ENCODE results near the gene DST.

DST gene

GRCh38 chr6:56507517-56507916 lies 135.2 kb downstream of the DST start:
- Histone ChIP-seq H4K20me1 (ENCODE audit: insufficient read depth, low read length) (no peaks in the 10 kb centered on the region), H3F3A (ENCODE audit: insufficient read depth, low read length) (no peaks in the 10 kb centered on the region), H3K9me2 (replicated peaks; ENCODE audit: insufficient read depth, low read length) (no peaks in the 10 kb centered on the region), H3K9me3 (replicated peaks; ENCODE audit: insufficient read depth, low read length) (no peaks in the 10 kb centered on the region), H3K27ac (ENCODE audit: low read length) (no peak overlapping the region), H3K79me2 (ENCODE audit: low read length) (no peaks in the 10 kb centered on the region), H3K9ac (ENCODE audit: low read length) (no peak overlapping the region), H3K4me3 (ENCODE audit: low read length) (no peak overlapping the region), H2AFZ (ENCODE audit: low read length) (no peak overlapping the region), H3K4me2 (ENCODE audit: low read depth, low read length) (no peak overlapping the region), H3K36me3 (replicated peaks; ENCODE audit: insufficient read depth, low read length) (0 out of 2 replicates have a peak, but pooled peaks cover 6% of the 10 kb centered on the region), H3K27me3 (replicated peaks; ENCODE audit: insufficient read depth, low read length) (no peaks in the 10 kb centered on the region), H3K4me1 (ENCODE audit: low read length) (no peaks in the 10 kb centered on the region)
- DNase-seq: no peak
- TF ChIP-seq CTCF (IDR thresholded peaks at IDR 0.05; ENCODE audit: low read length): no peak
- no peak for TF ChIP-seq EZH2 (optimal IDR thresholded peaks at IDR 0.05; ENCODE audit: low read depth, low read length)
- no peak for TF ChIP-seq EZH2phosphoT487 (IDR thresholded peaks at IDR 0.05; ENCODE audit: low read length)

GRCh38 chr6:56505512-56506260 lies 137.0 kb downstream of the DST start:
- peaks cover 8% of the 10 kb centered on the region; the same call in 1 of the 2 replicates for H3K36me3 ChIP-seq (replicated peaks; ENCODE audit: insufficient read depth, low read length)
- H3K9me2 ChIP-seq (replicated peaks; ENCODE audit: insufficient read depth, low read length): no peaks in the 10 kb centered on the region
- H3K4me2 ChIP-seq (ENCODE audit: low read depth, low read length): no peak overlapping the region
- H3K27ac ChIP-seq (ENCODE audit: low read length): no peak overlapping the region
- H3K79me2 ChIP-seq (ENCODE audit: low read length): no peaks in the 10 kb centered on the region
- H3K9me3 ChIP-seq (replicated peaks; ENCODE audit: insufficient read depth, low read length): no peaks in the 10 kb centered on the region
- H3K4me1 ChIP-seq (ENCODE audit: low read length): no peaks in the 10 kb centered on the region
- no peak overlapping the region for H3K9ac ChIP-seq (ENCODE audit: low read length)
- DNase-seq: no peak
- H3K4me3 ChIP-seq (ENCODE audit: low read length): no peak overlapping the region
- H2AFZ ChIP-seq (ENCODE audit: low read length): no peak overlapping the region
- TF ChIP-seq EZH2phosphoT487 (IDR thresholded peaks at IDR 0.05; ENCODE audit: low read length) (no peak), EZH2 (optimal IDR thresholded peaks at IDR 0.05; ENCODE audit: low read depth, low read length) (no peak), CTCF (IDR thresholded peaks at IDR 0.05; ENCODE audit: low read length) (no peak)
- no peaks in the 10 kb centered on the region for H3K27me3 ChIP-seq (replicated peaks; ENCODE audit: insufficient read depth, low read length)
- no peaks in the 10 kb centered on the region for H3F3A ChIP-seq (ENCODE audit: insufficient read depth, low read length)
- H4K20me1 ChIP-seq (ENCODE audit: insufficient read depth, low read length): no peaks in the 10 kb centered on the region

- no peaks in the 10 kb centered on the region for H3K27me3 ChIP-seq (replicated peaks; ENCODE audit: insufficient read depth, low read length)
- H4K20me1 ChIP-seq (ENCODE audit: insufficient read depth, low read length): no peaks in the 10 kb centered on the region
- TF ChIP-seq EZH2phosphoT487 (IDR thresholded peaks at IDR 0.05; ENCODE audit: low read length) (no peak), CTCF (IDR thresholded peaks at IDR 0.05; ENCODE audit: low read length) (no peak), EZH2 (optimal IDR thresholded peaks at IDR 0.05; ENCODE audit: low read depth, low read length) (no peak)
- DNase-seq: no peak
- H3K4me1 ChIP-seq (ENCODE audit: low read length): no peaks in the 10 kb centered on the region
- H3K9me3 ChIP-seq (replicated peaks; ENCODE audit: insufficient read depth, low read length): no peaks in the 10 kb centered on the region
- H3K4me3 ChIP-seq (ENCODE audit: low read length): no peak overlapping the region
- no peak overlapping the region for H3K27ac ChIP-seq (ENCODE audit: low read length)
- H3K79me2 ChIP-seq (ENCODE audit: low read length): no peaks in the 10 kb centered on the region
- H3F3A ChIP-seq (ENCODE audit: insufficient read depth, low read length): no peaks in the 10 kb centered on the region
- no peak overlapping the region for H3K4me2 ChIP-seq (ENCODE audit: low read depth, low read length)
- H3K9ac ChIP-seq (ENCODE audit: low read length): no peak overlapping the region
- H3K36me3 ChIP-seq (replicated peaks; ENCODE audit: insufficient read depth, low read length): peaks cover 10% of the 10 kb centered on the region; the same call in 1 of the 2 replicates
- no peaks in the 10 kb centered on the region for H3K9me2 ChIP-seq (replicated peaks; ENCODE audit: insufficient read depth, low read length)
- no peak overlapping the region for H2AFZ ChIP-seq (ENCODE audit: low read length)
Measured at GRCh38 chr6:56501993-56502392, 140.7 kb downstream of the DST start.
